GM21619 (cell line): ENCODE data around the gene AFF3.

Experiments
- ATAC-seq: cut with Tn5 transposase; IDR thresholded peaks from one replicate; pipeline ENCODE4 v1.9.1; 2021; ENCODE audit not compliant: unreplicated experiment

The AFF3 gene

DNA sequence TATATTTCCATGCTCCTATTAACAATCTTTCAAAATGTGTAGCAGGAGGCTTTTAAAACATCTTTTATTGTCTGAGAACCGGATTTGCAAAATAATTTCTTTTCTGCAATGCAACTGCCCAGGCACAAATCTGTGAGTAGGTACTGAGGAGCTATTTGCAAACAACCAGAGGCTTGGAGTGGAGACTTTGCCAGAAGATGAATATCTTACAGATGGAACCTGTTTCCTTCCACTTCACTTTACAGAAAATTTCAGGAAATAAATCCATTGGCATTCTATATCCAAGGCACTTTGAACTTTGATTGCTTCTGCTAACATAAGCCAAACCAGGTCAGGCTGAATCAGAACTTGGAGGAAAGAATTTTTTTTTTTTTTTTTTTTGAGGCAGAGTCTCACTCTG lies 415.2 kb downstream of the AFF3 start:
- no peak for ATAC-seq

DNA sequence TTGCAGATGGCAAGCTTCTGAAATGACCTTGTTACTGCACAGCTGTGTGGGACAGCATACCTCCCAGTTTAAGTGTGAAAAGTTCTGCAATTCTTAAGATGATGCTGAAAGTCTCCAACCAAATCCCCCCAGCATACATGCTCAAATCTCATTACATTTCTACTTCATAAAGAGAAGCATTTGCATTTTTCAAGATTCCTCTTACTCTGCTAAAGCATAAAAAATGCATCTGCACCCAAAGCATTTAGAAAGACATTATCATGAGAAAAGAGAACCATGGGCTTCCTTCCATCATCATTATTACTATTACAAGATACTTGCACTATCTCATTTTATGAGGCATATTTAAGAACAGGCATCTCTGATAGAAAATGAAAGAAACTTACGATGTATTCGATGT lies 415.7 kb downstream of the AFF3 start:
- no peak for ATAC-seq

DNA sequence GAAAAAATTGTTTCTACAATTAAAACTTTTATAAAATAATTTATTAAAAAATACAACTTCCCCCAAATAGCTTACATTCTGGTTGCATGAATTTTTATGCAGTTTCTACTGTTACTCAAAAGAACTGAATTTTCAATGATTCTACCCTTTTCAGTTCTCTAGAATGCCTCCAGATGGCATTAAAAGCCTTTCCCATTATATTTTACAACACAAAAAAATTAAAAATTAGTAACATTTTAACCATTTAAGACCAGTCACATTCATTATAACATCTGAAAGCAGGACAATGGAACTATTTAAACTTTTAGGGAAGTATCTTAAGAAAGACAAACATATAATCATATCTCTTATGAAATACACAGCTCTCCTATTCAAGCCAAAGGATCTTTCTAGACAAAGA lies 416.6 kb downstream of the AFF3 start:
- no peak for ATAC-seq

DNA sequence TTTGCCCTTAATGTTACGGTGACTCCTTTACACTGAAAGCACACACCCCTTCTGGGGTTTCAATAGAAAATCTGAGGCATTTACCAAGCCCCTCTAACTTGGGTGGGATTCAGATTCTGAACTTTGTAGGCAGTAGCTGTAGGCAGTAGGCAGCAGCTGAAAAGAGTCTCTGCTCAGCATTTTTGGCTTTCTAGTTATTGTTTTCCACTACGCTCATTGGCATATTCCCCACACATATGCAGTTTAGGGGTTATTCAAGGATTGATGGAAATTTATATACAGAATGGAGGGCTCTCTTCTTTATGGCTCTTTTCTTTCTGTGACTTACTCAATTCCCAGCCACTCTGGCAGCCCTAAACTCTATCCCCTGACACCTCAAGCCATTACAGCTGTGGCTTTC lies 419.9 kb downstream of the AFF3 start:
- ATAC-seq, result no peak

DNA sequence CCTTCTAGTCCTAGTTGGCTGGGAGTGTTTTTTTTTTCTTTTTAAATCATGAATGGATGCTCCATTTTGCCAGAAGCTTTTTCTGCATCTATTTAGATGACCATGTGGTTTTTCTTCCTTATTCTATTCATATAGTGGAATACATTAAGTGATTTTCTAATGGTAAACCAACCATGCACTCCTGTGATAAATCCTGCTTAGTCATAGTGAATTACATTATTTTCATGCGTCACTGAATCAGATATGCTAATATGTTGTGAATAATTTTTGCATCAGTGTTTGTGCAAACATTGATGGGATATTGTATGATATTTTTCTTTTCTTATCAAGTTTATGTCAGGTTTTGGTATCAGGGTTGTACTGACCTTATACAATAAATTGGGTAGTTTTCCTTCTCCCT lies 423.3 kb downstream of the AFF3 start:
- ATAC-seq, result no peak

DNA sequence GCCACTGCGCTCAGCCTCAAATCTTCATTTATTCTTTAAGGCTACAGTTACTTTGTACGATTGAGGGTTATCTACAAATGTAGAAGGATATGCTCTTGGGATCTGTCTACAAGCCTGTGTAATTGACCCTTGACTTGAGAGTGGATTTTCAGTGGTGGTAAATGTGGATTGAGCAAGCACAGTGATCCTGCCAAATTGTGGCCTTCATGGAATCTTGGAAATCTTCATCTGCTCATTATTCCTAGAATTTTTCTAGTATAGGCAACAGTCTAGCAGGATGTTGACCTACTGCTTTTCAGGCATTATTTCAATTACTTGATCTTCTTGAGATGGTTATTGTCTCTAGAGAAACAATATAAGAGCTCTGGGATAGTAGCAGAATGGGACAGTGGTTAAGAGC lies 426.4 kb downstream of the AFF3 start:
- ATAC-seq, result no peak

DNA sequence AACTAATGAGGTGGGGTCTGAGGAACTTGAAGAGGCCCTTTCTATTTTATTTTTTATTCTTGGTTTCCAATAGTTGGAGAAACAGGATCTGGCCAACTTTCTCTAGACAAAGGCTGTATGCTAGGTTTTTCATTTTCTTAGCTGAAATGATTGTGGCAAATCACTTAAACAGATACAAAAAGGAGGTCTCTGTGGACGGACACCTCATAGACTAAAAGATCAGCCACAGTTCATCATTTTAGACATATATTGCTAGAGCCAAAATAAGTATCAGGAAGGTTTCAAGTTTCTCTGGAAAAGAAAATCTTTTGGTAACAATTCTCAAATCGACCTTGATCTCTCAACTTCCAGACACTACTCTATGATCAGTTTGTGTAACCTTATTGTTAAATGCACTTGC lies 428.0 kb downstream of the AFF3 start:
- ATAC-seq, result no peak

DNA sequence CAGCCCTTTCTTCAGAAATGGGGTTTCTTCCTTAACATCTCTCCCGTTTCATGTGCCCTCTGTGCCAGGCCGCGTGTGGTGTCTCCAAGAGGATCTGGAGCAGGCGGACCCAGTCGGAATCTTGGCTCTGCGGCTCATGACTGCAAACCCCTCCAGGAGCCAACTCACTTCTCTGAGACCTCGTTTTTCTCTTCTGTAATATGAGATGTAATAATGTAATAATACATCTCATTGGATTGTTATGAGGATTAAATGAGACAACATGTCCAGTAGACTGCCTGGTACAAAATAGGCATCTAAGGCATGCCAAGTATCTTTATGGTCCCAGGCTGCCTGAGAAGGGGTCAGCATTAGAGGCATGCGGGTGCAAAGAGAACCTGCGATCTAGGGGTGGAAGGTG lies 431.2 kb downstream of the AFF3 start:
- ATAC-seq, result no peak

DNA sequence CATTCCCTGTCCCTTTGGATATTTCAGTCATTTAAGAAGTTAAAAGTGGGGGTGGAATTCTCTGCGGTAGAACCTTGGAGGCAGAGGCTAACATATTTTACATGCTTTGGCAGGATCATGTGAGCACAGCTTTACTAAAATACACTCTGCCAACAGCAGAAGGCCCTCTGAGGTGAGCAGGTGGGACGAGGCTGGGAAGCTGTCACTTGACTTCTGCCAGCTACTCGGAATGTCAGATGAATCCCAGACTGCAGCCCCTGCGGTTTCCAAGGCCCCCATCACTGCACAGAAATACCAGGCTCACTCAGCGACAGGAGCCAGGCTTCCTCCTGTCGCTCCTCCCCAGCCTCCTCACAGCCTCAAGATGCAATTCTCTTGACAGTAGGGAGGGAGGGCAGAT lies 431.7 kb downstream of the AFF3 start:
- no peak for ATAC-seq

DNA sequence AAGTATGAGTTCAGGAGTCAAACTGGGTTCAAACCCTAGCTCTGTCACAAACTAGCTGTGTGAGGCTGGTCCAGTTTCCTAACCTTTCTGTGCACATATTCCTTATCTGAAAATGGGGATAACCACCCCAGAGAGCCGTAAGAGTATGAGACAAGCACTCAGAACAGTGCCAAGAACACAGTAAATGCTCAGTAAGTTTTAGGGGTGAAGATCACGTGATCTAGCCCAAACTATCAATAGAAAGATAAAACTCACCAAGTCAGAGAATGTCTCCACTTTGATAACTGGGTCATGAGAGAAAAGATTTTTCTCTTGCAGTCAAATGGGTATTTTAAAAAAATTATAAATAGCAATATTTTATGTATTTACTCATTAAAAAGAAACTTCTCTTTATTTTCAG lies 433.2 kb downstream of the AFF3 start:
- no peak for ATAC-seq

DNA sequence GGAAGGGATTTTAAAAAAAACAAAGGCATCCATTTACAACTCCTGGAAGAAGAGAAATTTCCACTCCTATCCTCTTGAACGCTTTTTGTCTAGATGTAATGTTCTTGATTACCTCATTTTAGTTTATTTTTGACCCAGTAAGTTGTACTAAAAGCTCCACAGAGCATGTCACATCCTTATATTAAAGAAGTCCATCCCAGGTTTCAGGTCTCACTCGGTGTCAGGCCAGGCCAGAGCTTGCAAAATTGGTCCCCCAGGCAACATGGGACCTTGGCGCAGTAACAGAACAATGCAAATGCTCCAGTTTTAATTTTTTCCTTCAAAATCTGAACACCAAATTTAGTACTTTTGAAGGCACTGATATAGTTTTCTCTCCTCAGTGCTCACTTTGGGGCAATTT lies 434.2 kb downstream of the AFF3 start:
- ATAC-seq, result no peak

DNA sequence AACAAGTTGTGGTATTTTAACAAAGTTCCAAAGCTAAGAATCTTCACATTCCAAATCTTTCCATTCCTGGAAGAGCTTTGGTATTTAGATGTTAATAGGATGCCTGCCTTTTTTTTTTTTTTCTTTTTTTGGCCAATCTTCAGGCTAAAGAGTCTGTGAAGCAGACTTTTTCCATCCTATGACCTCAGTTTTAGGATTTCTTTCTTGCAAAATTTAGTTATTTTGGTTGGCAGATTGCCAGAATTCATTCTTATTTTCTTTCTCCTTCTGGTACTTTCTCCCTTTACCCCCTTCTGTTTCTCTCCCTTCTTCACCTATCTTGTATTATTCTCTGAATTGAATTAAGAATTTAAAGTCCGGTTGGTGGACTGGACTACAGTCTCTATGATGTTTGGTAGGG lies 434.8 kb downstream of the AFF3 start:
- ATAC-seq, result no peak

DNA sequence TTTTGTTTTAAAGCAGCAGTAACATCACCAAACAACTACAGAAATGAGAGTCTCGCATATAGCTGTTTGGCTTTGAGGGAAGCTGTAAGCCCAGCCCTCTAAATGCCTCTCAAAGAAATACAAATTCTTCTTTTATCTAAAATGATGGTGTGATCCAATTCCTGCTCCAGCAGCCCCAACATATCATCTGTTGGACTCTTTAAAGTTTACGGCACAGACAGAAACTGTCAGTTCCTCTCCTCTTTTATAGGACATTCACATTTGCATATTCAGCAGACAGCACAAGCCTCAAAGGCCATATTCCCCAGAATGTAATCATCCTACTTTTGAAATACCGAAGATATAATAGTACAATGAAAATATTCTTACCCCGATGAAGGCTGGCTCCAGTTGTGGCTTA lies 435.7 kb downstream of the AFF3 start:
- ATAC-seq, result no peak

DNA sequence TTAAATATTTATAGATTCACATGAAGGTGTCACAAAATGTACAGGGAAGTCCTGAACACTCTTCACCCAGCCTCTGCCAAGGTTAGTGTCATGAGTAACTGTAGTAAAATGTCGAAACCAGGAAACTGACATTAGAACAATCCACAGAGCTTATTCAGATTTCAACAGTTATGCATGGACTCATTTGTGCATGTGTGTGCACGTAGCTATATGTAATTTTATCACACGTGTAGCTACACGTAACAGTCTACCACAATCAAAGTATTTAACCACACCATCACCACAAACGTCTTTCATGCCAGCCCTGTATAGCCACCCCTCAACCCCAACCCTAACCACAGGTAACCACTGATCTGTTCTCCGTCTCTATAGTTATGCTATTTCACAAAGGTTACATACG lies 440.9 kb downstream of the AFF3 start:
- ATAC-seq, result no peak

DNA sequence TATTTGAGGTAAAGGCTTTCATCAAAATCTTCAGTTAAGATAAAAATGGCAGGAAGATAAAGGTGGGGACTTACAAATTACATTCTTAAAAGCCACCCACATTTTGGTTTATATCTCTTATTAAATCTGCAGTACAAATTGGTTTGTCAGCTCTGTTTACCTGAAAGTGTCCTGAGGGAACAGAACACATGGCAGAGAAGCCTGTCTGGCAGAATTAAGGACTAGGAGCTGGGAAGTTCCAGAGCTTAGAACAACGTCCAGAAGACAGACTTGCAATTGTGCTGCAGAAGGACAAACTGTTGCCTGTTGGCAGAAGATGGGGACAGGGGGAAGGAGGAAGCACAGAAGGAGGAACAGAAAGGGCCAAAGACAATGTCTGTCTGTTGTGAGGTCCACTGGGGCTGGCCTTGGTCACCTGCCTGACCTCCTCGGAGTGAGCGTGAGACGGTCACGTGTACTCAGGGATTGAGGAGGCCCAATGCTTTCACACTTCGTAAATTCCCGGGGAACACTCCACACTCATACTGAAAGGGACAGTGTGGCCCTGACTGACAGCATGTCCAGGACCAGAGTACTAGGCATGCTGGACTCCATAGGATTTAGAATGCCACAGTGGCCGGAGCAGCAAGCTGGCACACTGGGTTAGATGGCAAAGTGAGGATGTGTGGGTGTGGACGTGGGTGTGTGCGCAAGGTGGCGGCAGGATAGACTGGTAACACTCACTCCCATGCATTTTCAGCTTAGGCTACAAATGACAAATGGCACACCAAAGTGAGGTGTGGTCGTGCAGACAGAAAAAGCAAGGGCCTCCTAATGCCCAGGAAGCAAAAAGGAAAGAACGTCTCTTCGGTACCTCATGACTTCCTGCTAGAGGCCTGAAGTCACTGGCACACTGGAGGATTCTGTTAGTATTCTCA lies 441.6 kb downstream of the AFF3 start:
- ATAC-seq, result no peak

DNA sequence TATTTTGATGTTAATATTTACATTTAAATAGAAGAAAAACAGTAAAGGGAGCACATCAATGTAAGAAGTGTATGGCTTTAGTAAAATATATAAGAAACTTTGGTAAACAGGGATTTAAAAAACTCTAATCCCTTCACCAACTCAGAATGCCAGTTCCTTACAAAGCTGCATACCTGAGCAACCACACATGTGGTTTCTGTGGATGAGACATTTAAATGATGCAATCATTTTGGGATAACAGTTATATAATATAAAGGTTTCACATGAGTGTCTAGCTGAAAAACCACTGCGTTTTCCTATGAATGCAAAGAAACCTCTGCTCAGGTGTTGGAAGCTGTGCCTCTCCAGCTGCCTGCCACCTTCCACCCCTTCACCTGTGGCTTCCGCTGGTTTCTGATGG lies 443.5 kb downstream of the AFF3 start:
- ATAC-seq, result no peak

DNA sequence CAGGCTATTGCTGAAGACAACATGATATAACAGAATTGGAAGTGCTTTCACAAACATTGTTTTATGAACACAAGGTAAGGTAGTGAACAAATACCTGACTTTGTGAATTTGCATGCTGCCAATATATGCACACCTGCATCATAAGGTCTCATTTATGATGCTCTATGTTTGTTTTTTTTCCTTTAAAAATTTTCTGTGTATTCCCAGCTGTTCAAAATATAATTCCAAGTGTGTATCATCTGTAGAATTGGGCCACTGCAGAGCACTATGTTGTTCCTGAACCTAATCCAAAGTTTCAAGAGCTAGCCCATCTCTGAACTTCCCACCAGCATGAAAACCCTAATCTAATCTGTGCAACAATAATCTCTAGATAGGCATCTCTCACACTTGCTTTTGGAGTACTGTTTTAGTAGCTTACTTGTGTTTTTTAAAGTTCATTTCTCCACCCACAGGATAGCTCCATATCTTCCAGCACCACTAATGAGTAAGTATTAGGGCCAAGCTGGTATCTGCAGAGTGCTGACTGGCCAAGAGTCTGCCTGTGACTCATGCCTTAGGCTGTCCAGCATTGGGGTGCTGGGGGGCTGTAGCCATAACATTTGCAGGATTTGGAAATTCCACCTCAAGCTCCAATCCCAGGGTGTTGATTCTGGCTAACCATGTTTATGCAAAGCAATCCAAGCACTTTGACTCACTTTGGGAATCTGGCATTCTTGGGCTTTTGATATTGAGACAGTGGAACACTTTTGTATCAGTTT lies 444.4 kb downstream of the AFF3 start:
- no peak for ATAC-seq

DNA sequence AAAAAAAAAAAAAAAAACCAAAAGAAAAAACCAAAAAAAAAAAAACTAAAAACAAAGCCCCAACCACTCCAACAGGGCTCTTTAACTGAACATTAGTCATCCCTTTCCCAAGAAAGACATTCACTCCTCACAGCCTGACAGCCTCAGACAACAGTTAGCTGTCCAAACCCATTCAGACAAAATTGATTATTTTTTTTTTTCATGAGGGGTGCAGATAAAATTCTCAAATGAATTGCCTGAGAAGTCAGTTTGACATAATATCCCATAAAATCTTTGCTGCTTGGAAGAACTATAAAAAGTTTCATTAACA lies 446.5 kb downstream of the AFF3 start:
- no peak for ATAC-seq

DNA sequence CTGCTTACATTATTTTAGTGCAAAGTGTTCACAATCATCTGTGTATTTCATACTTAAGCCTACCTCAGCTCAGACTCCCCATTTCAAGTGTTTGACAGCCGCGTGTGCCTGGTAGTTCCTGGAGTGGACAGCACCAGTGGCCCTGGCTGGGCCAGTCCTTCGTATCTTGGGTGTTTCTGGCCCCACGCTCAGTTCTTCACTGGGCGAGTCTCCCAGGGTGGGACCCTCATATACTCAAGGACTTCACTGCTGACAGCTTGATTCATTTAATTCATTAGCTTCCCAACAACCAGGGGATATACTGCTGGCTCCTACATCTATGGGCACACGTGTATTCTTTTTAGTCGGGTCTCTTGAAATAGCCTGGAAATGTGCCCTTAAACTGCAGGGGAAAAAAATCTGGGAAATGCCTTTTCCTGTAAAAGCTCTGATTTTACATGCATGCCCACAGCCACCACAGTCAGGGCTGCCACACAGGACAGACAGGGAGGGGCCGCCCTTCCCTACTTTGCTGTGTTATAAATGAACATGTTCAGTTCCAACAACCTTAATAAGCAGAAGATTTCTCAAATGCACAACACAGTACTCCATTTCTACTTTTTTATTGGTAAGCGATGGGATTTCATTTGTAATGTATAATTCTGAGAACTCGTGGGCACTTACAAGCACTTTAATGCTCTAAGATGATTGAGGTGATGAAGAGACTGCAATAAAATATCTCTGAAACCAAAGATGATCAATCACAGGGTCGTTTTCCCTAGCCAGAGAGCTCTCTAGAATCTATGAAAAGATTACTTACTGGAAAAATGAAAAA lies 447.1 kb downstream of the AFF3 start:
- ATAC-seq, result no peak

DNA sequence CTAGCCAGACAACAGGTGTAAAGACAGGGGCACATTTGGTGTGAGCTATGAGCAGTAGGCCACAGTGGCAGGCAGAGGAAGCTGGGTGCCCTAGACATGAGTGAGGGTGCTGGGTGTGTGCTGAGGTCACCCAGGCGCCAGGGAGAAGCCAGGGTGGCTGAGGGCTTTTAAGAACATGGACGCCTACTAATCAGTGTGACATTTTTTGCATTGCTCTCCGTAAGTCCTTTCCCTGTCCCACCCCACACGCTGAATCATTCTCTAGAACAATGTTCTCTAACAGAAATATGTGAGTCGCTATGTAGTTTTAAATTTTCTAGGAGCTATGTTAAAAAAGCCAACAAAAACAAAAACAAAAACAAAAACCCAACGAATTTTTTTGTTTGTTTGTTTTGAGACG lies 448.1 kb downstream of the AFF3 start:
- ATAC-seq, result no peak

DNA sequence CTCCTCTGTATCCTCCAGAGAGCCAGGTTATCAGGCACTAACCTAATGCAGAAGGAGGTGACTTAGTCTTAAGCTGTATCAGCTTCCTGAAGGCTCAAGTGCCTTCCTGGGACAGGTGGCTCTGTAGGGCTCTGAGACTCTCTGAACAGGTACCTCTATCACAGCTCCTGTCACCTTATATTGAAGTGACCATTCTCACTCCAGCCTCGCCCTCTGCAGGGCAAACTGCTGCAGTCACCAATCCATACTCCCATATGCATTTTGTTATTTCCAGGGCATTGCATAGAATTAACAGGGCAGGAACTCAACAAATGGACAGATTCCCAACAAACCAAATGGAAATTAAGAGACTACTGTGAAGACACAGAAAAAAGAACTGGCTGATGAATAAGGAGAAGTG lies 449.6 kb downstream of the AFF3 start:
- no peak for ATAC-seq

DNA sequence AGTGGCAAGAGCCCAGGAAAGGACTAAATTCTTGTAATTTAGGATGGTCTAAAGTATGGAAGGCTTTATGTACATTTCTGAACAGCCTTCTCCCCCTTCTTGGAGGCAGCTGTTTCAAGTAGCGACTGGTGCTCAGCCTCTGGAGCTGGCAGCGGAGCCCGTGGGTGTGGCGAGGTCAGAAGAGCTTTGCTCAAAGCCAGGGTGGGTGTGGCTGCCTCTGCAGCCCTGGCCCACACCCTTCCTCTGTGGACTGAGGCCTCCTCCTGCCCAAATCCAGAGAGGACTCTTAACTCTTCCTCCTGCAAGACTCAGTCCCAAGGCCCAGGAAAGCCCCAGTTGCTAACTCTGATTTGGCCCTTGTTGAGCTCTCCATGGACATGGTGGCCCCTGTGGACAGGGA lies 450.5 kb downstream of the AFF3 start:
- no peak for ATAC-seq
